GM19023 (cell line): ENCODE results near the gene CPN1.

Experiments used
- ATAC-seq: cut with Tn5 transposase; IDR thresholded peaks from one replicate; pipeline ENCODE4 v1.9.1; 2021; ENCODE audit warnings: mild to moderate bottlenecking, moderate library complexity; ENCODE audit not compliant: unreplicated experiment

CPN1 gene

DNA sequence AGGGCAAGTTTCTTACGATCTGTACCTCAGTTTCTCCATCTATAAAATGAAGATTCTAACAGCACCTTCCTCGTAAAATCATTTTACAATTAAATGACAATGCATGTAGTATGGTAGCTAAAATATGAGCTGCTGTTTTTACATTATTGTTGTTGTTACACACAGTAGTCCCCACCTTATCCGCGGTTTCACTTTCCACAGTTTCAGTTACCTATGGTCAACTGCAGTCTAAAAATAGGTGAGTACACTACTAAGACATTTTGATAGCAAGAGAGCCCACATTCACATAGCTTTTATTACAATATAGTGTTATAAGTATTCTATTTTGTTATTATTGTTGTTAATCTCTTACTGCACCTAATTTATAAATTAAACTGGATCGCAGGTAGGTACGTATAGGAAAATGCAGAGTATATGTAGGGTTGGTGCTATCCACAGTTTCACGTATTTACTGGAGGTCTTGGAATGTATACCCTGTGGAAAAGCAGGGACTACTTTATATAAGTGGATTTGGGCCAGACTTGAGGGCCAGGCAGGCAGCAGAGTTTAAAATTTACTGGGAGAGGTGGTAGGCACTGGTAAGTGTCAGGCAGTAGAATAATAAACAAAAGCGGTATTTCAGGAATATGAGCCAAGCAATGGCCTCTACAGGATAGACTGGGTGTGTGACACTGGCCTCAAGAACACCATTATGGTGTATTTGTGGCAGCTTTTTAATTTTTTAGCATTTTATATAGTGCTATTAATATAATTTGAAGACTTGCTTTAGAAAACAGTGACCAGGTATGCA is 82.2 kb downstream of the CPN1 start:
- ATAC-seq: no peak

DNA sequence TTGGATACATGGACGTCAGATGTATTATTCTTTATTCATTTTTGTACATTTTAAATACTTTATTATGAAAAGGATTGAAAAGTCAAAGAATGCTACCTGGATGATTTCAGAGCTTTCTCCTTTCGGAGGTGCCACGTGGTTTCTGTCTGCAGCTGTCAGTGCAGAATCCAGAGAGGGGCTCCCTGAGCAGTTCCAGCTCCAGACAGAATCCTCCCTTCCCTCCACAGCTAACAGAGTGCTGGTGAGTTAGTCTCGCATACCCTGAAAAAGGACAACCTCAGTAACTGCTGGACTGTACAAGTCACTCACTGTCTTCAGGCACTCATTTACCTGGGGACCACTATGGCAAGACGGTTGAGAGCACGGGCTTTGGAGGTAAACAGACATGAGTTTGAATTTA is 82.8 kb downstream of the CPN1 start:
- ATAC-seq: no peak

DNA sequence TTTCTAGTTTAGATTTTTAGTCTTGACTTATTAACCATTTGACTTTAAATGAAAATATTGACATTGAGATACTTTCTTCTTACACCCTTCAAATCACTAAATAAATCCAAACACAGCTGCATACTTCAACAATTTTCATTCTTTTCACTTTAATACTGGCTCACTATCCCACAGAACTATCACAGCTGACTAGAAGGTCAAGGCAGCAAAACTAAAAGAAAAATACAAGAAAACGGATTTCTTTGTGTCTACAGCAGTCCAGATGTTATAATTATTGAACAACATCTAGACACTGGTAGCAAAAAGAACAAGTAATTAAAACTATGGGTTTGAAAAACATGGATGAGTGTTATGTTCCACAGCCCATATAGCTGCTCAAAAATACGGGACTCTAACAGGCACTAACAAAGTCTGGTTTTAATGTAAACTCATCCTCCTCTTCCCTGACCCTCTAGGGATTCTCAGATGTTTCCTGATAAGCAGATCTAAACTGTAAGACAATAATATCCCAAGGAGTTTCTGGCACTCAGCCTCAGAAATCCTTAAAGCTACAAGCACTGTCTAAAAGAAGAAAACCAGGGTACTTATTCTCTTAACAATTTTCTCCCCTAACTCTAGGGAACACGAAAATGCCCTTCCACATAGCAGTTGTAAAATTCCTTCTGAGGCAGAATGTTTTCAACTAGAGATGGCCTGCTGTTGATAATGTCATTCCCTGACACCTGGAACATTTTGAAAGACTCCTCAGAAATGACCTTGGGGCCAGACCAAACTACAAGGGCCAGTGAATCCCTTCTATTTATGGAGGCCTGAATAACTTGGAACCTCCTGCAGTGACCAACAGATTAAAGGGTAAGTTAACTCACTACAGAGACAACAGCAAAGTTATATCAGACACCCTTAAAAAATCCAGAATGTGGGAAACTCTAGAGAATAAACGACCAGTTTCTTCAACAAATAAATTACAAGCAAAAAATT is 84.7 kb downstream of the CPN1 start:
- ATAC-seq: no peak

GRCh38 chr10:99995713-99996112 is 86.0 kb downstream of the CPN1 start:
- no peak for ATAC-seq

- no peak for ATAC-seq
Measured at GRCh38 chr10:99995269-99995668, 86.4 kb downstream of the CPN1 start.

- no peak for ATAC-seq
Measured at GRCh38 chr10:99994801-99995200, 86.9 kb downstream of the CPN1 start.

DNA sequence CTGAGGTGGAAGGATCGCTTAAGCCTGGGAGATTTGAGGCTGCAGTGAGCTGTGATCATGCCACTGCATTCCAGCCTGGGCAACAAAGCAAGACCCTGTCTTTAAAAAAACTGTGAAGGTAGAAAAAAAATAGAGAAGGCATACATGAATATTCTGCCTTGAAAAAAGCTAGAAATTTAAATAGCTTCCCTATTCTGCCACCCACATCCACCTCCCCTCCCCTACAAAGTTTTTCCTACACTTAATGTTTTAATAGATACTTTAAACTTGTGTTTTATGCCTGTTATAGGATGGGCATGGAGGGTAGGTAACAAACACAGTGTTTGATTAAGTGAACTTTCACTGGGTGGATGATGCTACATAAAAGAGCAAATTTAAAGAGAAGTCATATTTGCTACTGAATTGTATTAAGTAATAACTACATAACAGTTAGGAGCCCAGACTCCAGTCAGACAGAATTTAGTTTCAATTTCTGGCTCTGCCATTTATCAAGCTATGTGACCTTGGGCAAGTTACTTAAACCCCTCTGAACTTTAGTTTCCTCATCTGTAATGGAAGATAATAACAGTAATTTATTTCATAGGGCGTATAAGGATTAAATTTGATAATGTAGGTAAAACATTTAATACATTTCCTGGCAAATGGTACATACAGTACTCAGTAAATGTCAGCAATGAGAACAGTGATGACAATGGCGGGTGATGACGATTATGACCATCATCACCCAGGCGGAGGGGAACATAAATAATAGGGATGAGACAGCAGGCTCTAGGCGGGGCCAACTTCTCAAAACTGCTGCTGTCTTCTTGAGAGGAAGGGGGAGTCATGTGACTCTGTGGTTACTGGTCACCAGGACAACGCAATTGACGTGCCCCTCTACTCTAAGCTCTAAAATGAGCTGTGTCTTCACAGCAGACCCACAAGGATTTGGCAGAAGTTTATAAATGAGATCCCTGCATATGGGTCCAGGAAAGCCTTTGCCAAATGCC is 87.7 kb downstream of the CPN1 start:
- peak; percentile 77 for ATAC-seq
